Measurements from ENCODE around the gene CD33. TPM values are rescaled to one million over a fixed set of nuclear protein-coding genes. Genes with fewer than 3 reads are reported as not detected.

CD33 gene
- total and polyA plus RNA-seq, 2 donors (not counting 1 experiment from before 2014, with no cell fraction given): not detected

- Histone ChIP-seq H3K9ac (ENCODE audit: insufficient read depth, low read length) (no peak overlapping the region), H2AFZ (ENCODE audit: low read length) (no peak overlapping the region), H3K4me2 (ENCODE audit: extremely low read depth, insufficient read depth, low read length) (no peak overlapping the region), H3K4me3 (replicated peaks in 1 of 4; ENCODE audit: control extremely low read depth in 1 of 4, insufficient read depth in 1 of 4, low read depth in 3 of 4, low read length in 4 of 4) (no peak overlapping the region), H3K79me2 (ENCODE audit: control insufficient read depth, insufficient read depth, low read length) (no peaks in the 10 kb centered on the region), H3K36me3 (ENCODE audit: control insufficient read depth, insufficient read depth, low read length) (no peaks in the 10 kb centered on the region), H3K9me3 (ENCODE audit: control insufficient read depth, insufficient read depth, low read depth, low read length) (no peaks in the 10 kb centered on the region), H4K20me1 (ENCODE audit: control insufficient read depth, extremely low read depth, insufficient read depth, low read length) (no peaks in the 10 kb centered on the region), H3K27me3 (ENCODE audit: control insufficient read depth, insufficient read depth, low read length) (no peaks in the 10 kb centered on the region), H3K27ac (ENCODE audit: insufficient read depth, low read length) (no peak overlapping the region), H3K4me1 (ENCODE audit: control insufficient read depth, extremely low read depth, insufficient read depth, low read length) (no peaks in the 10 kb centered on the region)
- no peak for TF ChIP-seq EZH2 (IDR thresholded peaks at IDR 0.05; ENCODE audit: low read length, missing control alignments)
- TF ChIP-seq CTCF (conservative IDR thresholded peaks at IDR 0.05 in 1 of 2, IDR thresholded peaks at IDR 0.05 in 1 of 2; ENCODE audit: low read depth in 1 of 2, low read length in 2 of 2): no peak
- no peak for DNase-seq (ENCODE audit: low read depth in 2 of 2)
These were observed 39.0 kb upstream of the CD33 start for GRCh38 chr19:51185868-51186215.

GRCh38 chr19:51186323-51186722, 38.6 kb upstream of the CD33 start:
- no peak for TF ChIP-seq CTCF (conservative IDR thresholded peaks at IDR 0.05 in 1 of 2, IDR thresholded peaks at IDR 0.05 in 1 of 2; ENCODE audit: low read depth in 1 of 2, low read length in 2 of 2)
- no peak for TF ChIP-seq EZH2 (IDR thresholded peaks at IDR 0.05; ENCODE audit: low read length, missing control alignments)
- Histone ChIP-seq H3K4me1 (ENCODE audit: control insufficient read depth, extremely low read depth, insufficient read depth, low read length) (no peaks in the 10 kb centered on the region), H2AFZ (ENCODE audit: low read length) (no peak overlapping the region), H4K20me1 (ENCODE audit: control insufficient read depth, extremely low read depth, insufficient read depth, low read length) (no peaks in the 10 kb centered on the region), H3K36me3 (ENCODE audit: control insufficient read depth, insufficient read depth, low read length) (no peaks in the 10 kb centered on the region), H3K27me3 (ENCODE audit: control insufficient read depth, insufficient read depth, low read length) (no peaks in the 10 kb centered on the region), H3K9ac (ENCODE audit: insufficient read depth, low read length) (no peak overlapping the region), H3K27ac (ENCODE audit: insufficient read depth, low read length) (no peak overlapping the region), H3K9me3 (ENCODE audit: control insufficient read depth, insufficient read depth, low read depth, low read length) (no peaks in the 10 kb centered on the region), H3K4me3 (replicated peaks in 1 of 4; ENCODE audit: control extremely low read depth in 1 of 4, insufficient read depth in 1 of 4, low read depth in 3 of 4, low read length in 4 of 4) (no peak overlapping the region), H3K79me2 (ENCODE audit: control insufficient read depth, insufficient read depth, low read length) (no peaks in the 10 kb centered on the region), H3K4me2 (ENCODE audit: extremely low read depth, insufficient read depth, low read length) (no peak overlapping the region)
- DNase-seq (ENCODE audit: low read depth in 2 of 2): no peak

- Histone ChIP-seq H3K27me3 (ENCODE audit: control insufficient read depth, insufficient read depth, low read length) (no peaks in the 10 kb centered on the region), H3K4me1 (ENCODE audit: control insufficient read depth, extremely low read depth, insufficient read depth, low read length) (no peaks in the 10 kb centered on the region)
These were observed 37.3 kb upstream of the CD33 start for GRCh38 chr19:51187395-51188226.

More at GRCh38 chr19:51187395-51188226, 37.3 kb upstream of the CD33 start:
- no peaks in the 10 kb centered on the region for H4K20me1 ChIP-seq (ENCODE audit: control insufficient read depth, extremely low read depth, insufficient read depth, low read length)
- H3K36me3 ChIP-seq (ENCODE audit: control insufficient read depth, insufficient read depth, low read length): no peaks in the 10 kb centered on the region
- no peak overlapping the region for H3K4me2 ChIP-seq (ENCODE audit: extremely low read depth, insufficient read depth, low read length)
- no peak overlapping the region for H3K4me3 ChIP-seq (replicated peaks in 1 of 4; ENCODE audit: control extremely low read depth in 1 of 4, insufficient read depth in 1 of 4, low read depth in 3 of 4, low read length in 4 of 4)
- H3K79me2 ChIP-seq (ENCODE audit: control insufficient read depth, insufficient read depth, low read length): no peaks in the 10 kb centered on the region
- H3K9me3 ChIP-seq (ENCODE audit: control insufficient read depth, insufficient read depth, low read depth, low read length): no peaks in the 10 kb centered on the region
- no peak overlapping the region for H3K27ac ChIP-seq (ENCODE audit: insufficient read depth, low read length)
- TF ChIP-seq EZH2 (IDR thresholded peaks at IDR 0.05; ENCODE audit: low read length, missing control alignments) (no peak), CTCF (conservative IDR thresholded peaks at IDR 0.05 in 1 of 2, IDR thresholded peaks at IDR 0.05 in 1 of 2; ENCODE audit: low read depth in 1 of 2, low read length in 2 of 2) (no peak)
- DNase-seq (ENCODE audit: low read depth in 2 of 2): no peak
- H3K9ac ChIP-seq (ENCODE audit: insufficient read depth, low read length): no peak overlapping the region
- no peak overlapping the region for H2AFZ ChIP-seq (ENCODE audit: low read length)

Data from fibroblast of lung (primary cell).